WTC11 (cell line): ENCODE data around the gene RDH16. TPM values are rescaled to one million over a fixed set of nuclear protein-coding genes. Genes with fewer than 3 reads are reported as not detected.
"Not testable (repeated sequence)": the region's sequence is repeated elsewhere in the genome, so short reads cannot be mapped to it uniquely, and the experiment has no call there.

Source experiments
- ATAC-seq: fragments of 200-7000 bp; cut with Tn5 transposase; 2 replicates; pipeline ENCODE4 v1.10.0; 2021; ENCODE audit warnings: mild to moderate bottlenecking, moderate library complexity
- CTCF ChIA-PET: fragments of 300-600 bp; sonication (Branson Sonifier 250); formaldehyde crosslinking; loops from one replicate; lab custom pipeline; 2021; ENCODE audit warnings: antibody characterized with exemption; lab: Charles Lee
- POLR2A ChIA-PET: fragments of 350-600 bp; sonication (Branson Sonifier 250); formaldehyde crosslinking; loops from one replicate; lab custom pipeline; 2021; ENCODE audit warnings: antibody characterized with exemption; lab: Charles Lee
- DNase-seq: peaks from one replicate; pipeline ENCODE4 v3.0.0; 2021; ENCODE audit warnings: low spot score
- H3K27ac Mint-ChIP-seq: 2 replicates; pipeline ENCODE4 v1.8.0; 2021; ENCODE audit warnings: mixed read lengths
- H3K27me3 Mint-ChIP-seq: 2 replicates; pipeline ENCODE4 v1.8.0; 2021; ENCODE audit warnings: low read depth, mild to moderate bottlenecking, moderate library complexity, mixed read lengths
- H3K36me3 Mint-ChIP-seq: 2 replicates; pipeline ENCODE4 v1.8.0; 2021; ENCODE audit warnings: mixed read lengths
- H3K4me1 Mint-ChIP-seq: 2 replicates; pipeline ENCODE4 v1.8.0; 2022; ENCODE audit warnings: mixed read lengths
- H3K4me3 Mint-ChIP-seq: 2 replicates; pipeline ENCODE4 v1.8.0; 2021; ENCODE audit warnings: mild to moderate bottlenecking, moderate library complexity, mixed read lengths
- H3K9me3 Mint-ChIP-seq: 2 replicates; pipeline ENCODE4 v1.8.0; 2021; ENCODE audit warnings: mixed read lengths
- AR ChIP-seq: fragments of 250-450 bp; sonication (Bioruptor Pico); IDR thresholded peaks from 2 replicates; pipeline ENCODE4 v1.9.0; 2021; ENCODE audit warnings: mild to moderate bottlenecking
- ARID4B ChIP-seq: sonication (generic); formaldehyde crosslinking; IDR thresholded peaks from 2 replicates; pipeline ENCODE4 v1.8.0; 2023; ENCODE audit warnings: missing genetic modification reagents, mild to moderate bottlenecking, borderline replicate concordance
- ATF3 ChIP-seq: sonication (generic); formaldehyde crosslinking; conservative IDR thresholded peaks from 2 replicates; pipeline ENCODE4 v1.8.1; 2022; ENCODE audit warnings: mild to moderate bottlenecking, missing genetic modification reagents
- CDX4 ChIP-seq: fragments of 250-450 bp; sonication (Bioruptor Pico); IDR thresholded peaks from 2 replicates; pipeline ENCODE4 v1.9.0; 2021; ENCODE audit warnings: moderate library complexity, mild to moderate bottlenecking, inconsistent platforms, borderline replicate concordance
- CREM ChIP-seq: sonication (generic); formaldehyde crosslinking; IDR thresholded peaks from 2 replicates; pipeline ENCODE4 v1.8.1; 2022; ENCODE audit warnings: mild to moderate bottlenecking, missing genetic modification reagents, moderate library complexity
- E2F1 ChIP-seq: sonication (generic); formaldehyde crosslinking; IDR thresholded peaks from 2 replicates; pipeline ENCODE4 v1.8.0; 2022; ENCODE audit warnings: mild to moderate bottlenecking, missing genetic modification reagents
- ERG ChIP-seq: fragments of 250-450 bp; sonication (Bioruptor Pico); IDR thresholded peaks from 2 replicates; pipeline ENCODE4 v1.8.0; 2021; ENCODE audit warnings: mild to moderate bottlenecking
- GRHL2 ChIP-seq: fragments of 250-450 bp; sonication (Bioruptor Pico); IDR thresholded peaks from 2 replicates; pipeline ENCODE4 v1.8.0; 2022; ENCODE audit warnings: mild to moderate bottlenecking, moderate library complexity; ENCODE audit not compliant: insufficient replicate concordance, severe bottlenecking
- HMGA2 ChIP-seq: fragments of 250-450 bp; sonication (Bioruptor Pico); IDR thresholded peaks from 2 replicates; pipeline ENCODE4 v1.4.0; 2021; ENCODE audit warnings: mild to moderate bottlenecking, moderate library complexity
- MXD4 ChIP-seq: fragments of 250-450 bp; sonication (Bioruptor Pico); IDR thresholded peaks from 2 replicates; pipeline ENCODE4 v1.8.0; 2021; ENCODE audit warnings: mild to moderate bottlenecking, moderate library complexity, borderline replicate concordance
- MYBL2 ChIP-seq: sonication (generic); formaldehyde crosslinking; IDR thresholded peaks from 2 replicates; pipeline ENCODE4 v1.8.1; 2023; ENCODE audit warnings: mild to moderate bottlenecking, moderate library complexity, missing genetic modification reagents
- RORB ChIP-seq: fragments of 250-450 bp; sonication (Bioruptor Pico); IDR thresholded peaks from 2 replicates; pipeline ENCODE4 v1.9.0; 2021; ENCODE audit warnings: mild to moderate bottlenecking
- SMAD3 ChIP-seq: sonication (generic); formaldehyde crosslinking; IDR thresholded peaks from 2 replicates; pipeline ENCODE4 v1.8.0; 2022; ENCODE audit warnings: missing genetic modification reagents, mild to moderate bottlenecking, borderline replicate concordance
- SMAD4 ChIP-seq: sonication (generic); formaldehyde crosslinking; IDR thresholded peaks from 2 replicates; pipeline ENCODE4 v1.8.0; 2022; ENCODE audit warnings: mild to moderate bottlenecking, missing genetic modification reagents
- TEAD4 ChIP-seq: sonication (generic); formaldehyde crosslinking; IDR thresholded peaks from 2 replicates; pipeline ENCODE4 v1.8.0; 2022; ENCODE audit warnings: mild to moderate bottlenecking, missing genetic modification reagents
- ZMAT4 ChIP-seq: fragments of 250-450 bp; sonication (Bioruptor Pico); IDR thresholded peaks from 2 replicates; pipeline ENCODE4 v1.9.0; 2021; ENCODE audit warnings: mild to moderate bottlenecking
- ZNF263 ChIP-seq: sonication (generic); formaldehyde crosslinking; IDR thresholded peaks from 2 replicates; pipeline ENCODE4 v1.8.1; 2022; ENCODE audit warnings: low read depth, mild to moderate bottlenecking, moderate library complexity, missing genetic modification reagents
- ZNF423 ChIP-seq: fragments of 250-450 bp; sonication (Bioruptor Pico); IDR thresholded peaks from 2 replicates; pipeline ENCODE4 v2.1.2; 2022; ENCODE audit warnings: mild to moderate bottlenecking, moderate library complexity
- total RNA-seq: library from RNA; stranded (reverse); gene quantifications from 3 replicates; pipeline ENCODE4 v1.2.3, GENCODE V29; 2021

RDH16 gene
- total RNA-seq, 1 experiment from 2014 or later, result 1.0 TPM

GRCh38 chr12:56965124-56965523, 7.7 kb upstream of the RDH16 start:
- H3K4me1 Mint-ChIP-seq, DNase-seq, ATAC-seq, POLR2A ChIA-PET, CTCF ChIA-PET, H3K27ac Mint-ChIP-seq, H3K4me3 Mint-ChIP-seq: not testable (repeated sequence)
- Mint-ChIP-seq H3K36me3 (peaks cover 23% of the 10 kb centered on the region), H3K27me3 (peaks cover 45% of the 10 kb centered on the region), H3K9me3 (peaks cover 58% of the 10 kb centered on the region)
- peak; percentile 96 for TF ChIP-seq HMGA2 (CRISPR knock-in tag)

GRCh38 chr12:56963557-56963956, 6.1 kb upstream of the RDH16 start:
- H3K4me1 Mint-ChIP-seq, H3K27ac Mint-ChIP-seq, H3K4me3 Mint-ChIP-seq, CTCF ChIA-PET, DNase-seq, POLR2A ChIA-PET, ATAC-seq: not testable (repeated sequence)
- Mint-ChIP-seq H3K36me3 (peaks cover 26% of the 10 kb centered on the region), H3K9me3 (peaks cover 67% of the 10 kb centered on the region), H3K27me3 (peaks cover 48% of the 10 kb centered on the region)

- H3K36me3 Mint-ChIP-seq, result peaks cover 30% of the 10 kb centered on the region
- CTCF ChIA-PET, result not testable (repeated sequence)
Observed at GRCh38 chr12:56962247-56962646, 4.8 kb upstream of the RDH16 start.

GRCh38 chr12:56958422-56958821, 1.0 kb upstream of the RDH16 start:
- ChIA-PET CTCF (no interaction called here), POLR2A (no interaction called here)
- H3K4me3 Mint-ChIP-seq, result no peak overlapping the region
- ATAC-seq, result no peak
- H3K36me3 Mint-ChIP-seq, result peaks cover 18% of the 10 kb centered on the region
- no peak for DNase-seq
- H3K27ac Mint-ChIP-seq, result no peak overlapping the region
- no peaks in the 10 kb centered on the region for H3K4me1 Mint-ChIP-seq
- peaks cover 57% of the 10 kb centered on the region for H3K9me3 Mint-ChIP-seq
- H3K27me3 Mint-ChIP-seq, result peaks cover 49% of the 10 kb centered on the region
- TF ChIP-seq GRHL2 (CRISPR knock-in tag) (no peak), CREM (no peak), ARID4B (CRISPR knock-in tag) (no peak), SMAD3 (CRISPR knock-in tag) (no peak), ZMAT4 (CRISPR knock-in tag) (no peak), CDX4 (CRISPR knock-in tag) (no peak), RORB (CRISPR knock-in tag) (no peak), ZNF263 (CRISPR knock-in tag) (no peak), E2F1 (CRISPR knock-in tag) (no peak), TEAD4 (CRISPR knock-in tag) (no peak), SMAD4 (no peak), ATF3 (CRISPR knock-in tag) (no peak), MYBL2 (CRISPR knock-in tag) (no peak), MXD4 (CRISPR knock-in tag) (no peak), ERG (CRISPR knock-in tag) (no peak), AR (CRISPR knock-in tag) (no peak), ZNF423 (CRISPR knock-in tag) (no peak)

More at GRCh38 chr12:56962247-56962646, 4.8 kb upstream of the RDH16 start:
- Mint-ChIP-seq H3K9me3 (peaks cover 69% of the 10 kb centered on the region), H3K27me3 (peaks cover 51% of the 10 kb centered on the region)
- H3K4me1 Mint-ChIP-seq, POLR2A ChIA-PET, H3K4me3 Mint-ChIP-seq, DNase-seq, H3K27ac Mint-ChIP-seq, ATAC-seq: not testable (repeated sequence)
